ENCODE data around the gene EPHA3. TPM values are rescaled to one million over a fixed set of nuclear protein-coding genes. Genes with fewer than 3 reads are reported as not detected.

EPHA3 gene
- total and polyA plus RNA-seq, 2 donors (not counting 1 experiment from before 2014, with no cell fraction given): 0.23 to 0.99 TPM

DNA sequence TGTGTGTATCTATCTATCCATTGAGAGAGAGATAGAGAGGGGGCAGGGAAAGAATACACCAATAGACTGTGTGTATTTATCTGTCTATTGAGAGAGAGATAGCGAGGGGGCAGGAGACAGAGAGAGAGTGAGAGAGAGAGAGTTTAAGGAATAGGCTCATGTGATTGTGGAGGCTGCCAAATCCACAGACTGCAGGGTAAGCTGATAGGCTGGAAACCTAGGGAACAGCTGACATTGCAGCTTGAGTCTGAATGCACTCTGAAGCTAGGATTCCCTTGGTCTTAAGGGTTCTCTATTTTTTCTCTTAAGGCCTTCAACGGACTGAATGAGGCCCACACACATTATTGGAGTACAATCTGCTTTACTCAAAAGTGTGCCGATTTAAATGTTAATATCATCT, 255.8 kb downstream of the EPHA3 start:
- Histone ChIP-seq H3K4me1 (ENCODE audit: control insufficient read depth, extremely low read depth, insufficient read depth, low read length) (no peaks in the 10 kb centered on the region), H3K27me3 (ENCODE audit: control insufficient read depth, insufficient read depth, low read length) (no peaks in the 10 kb centered on the region), H3K4me2 (ENCODE audit: extremely low read depth, insufficient read depth, low read length) (no peak overlapping the region), H3K9ac (ENCODE audit: insufficient read depth, low read length) (no peak overlapping the region), H3K9me3 (ENCODE audit: control insufficient read depth, insufficient read depth, low read depth, low read length) (no peaks in the 10 kb centered on the region), H2AFZ (ENCODE audit: low read length) (no peak overlapping the region), H3K27ac (ENCODE audit: insufficient read depth, low read length) (no peak overlapping the region), H3K79me2 (ENCODE audit: control insufficient read depth, insufficient read depth, low read length) (no peaks in the 10 kb centered on the region), H3K36me3 (ENCODE audit: control insufficient read depth, insufficient read depth, low read length) (no peaks in the 10 kb centered on the region), H3K4me3 (replicated peaks in 1 of 4; ENCODE audit: control extremely low read depth in 1 of 4, insufficient read depth in 1 of 4, low read depth in 3 of 4, low read length in 4 of 4) (no peak overlapping the region), H4K20me1 (ENCODE audit: control insufficient read depth, extremely low read depth, insufficient read depth, low read length) (no peaks in the 10 kb centered on the region)
- no peak for DNase-seq (ENCODE audit: low read depth in 2 of 2)
- TF ChIP-seq, protein P1, sequence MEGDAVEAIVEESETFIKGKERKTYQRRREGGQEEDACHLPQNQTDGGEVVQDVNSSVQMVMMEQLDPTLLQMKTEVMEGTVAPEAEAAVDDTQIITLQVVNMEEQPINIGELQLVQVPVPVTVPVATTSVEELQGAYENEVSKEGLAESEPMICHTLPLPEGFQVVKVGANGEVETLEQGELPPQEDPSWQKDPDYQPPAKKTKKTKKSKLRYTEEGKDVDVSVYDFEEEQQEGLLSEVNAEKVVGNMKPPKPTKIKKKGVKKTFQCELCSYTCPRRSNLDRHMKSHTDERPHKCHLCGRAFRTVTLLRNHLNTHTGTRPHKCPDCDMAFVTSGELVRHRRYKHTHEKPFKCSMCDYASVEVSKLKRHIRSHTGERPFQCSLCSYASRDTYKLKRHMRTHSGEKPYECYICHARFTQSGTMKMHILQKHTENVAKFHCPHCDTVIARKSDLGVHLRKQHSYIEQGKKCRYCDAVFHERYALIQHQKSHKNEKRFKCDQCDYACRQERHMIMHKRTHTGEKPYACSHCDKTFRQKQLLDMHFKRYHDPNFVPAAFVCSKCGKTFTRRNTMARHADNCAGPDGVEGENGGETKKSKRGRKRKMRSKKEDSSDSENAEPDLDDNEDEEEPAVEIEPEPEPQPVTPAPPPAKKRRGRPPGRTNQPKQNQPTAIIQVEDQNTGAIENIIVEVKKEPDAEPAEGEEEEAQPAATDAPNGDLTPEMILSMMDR (conservative IDR thresholded peaks at IDR 0.05 in 1 of 2, IDR thresholded peaks at IDR 0.05 in 1 of 2; ENCODE audit: low read depth in 1 of 2, low read length in 2 of 2): no peak

DNA sequence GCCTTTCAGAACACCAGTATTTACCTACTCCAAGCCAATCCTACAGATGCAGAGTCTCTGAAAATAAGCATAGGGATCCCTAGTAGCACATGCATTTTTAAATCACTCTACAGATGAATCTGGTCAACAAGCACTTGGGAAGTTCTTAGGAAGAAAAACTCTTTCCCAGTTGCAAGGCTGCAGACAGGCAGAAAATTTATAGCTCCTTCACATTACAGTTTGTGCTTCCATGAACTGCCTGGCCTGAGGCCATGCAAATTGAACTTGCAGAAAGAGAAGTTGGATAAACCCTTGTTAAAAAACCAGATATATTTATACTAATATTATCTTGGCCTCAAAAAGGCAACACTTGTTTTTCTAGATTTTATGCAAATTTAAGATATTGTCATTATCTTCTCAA, 256.9 kb downstream of the EPHA3 start:
- no peak overlapping the region for H3K4me2 ChIP-seq (ENCODE audit: extremely low read depth, insufficient read depth, low read length)
- no peak overlapping the region for H3K4me3 ChIP-seq (replicated peaks in 1 of 4; ENCODE audit: control extremely low read depth in 1 of 4, insufficient read depth in 1 of 4, low read depth in 3 of 4, low read length in 4 of 4)
- H3K4me1 ChIP-seq (ENCODE audit: control insufficient read depth, extremely low read depth, insufficient read depth, low read length): no peaks in the 10 kb centered on the region
- no peak overlapping the region for H3K9ac ChIP-seq (ENCODE audit: insufficient read depth, low read length)
- H3K36me3 ChIP-seq (ENCODE audit: control insufficient read depth, insufficient read depth, low read length): no peaks in the 10 kb centered on the region
- H3K79me2 ChIP-seq (ENCODE audit: control insufficient read depth, insufficient read depth, low read length): no peaks in the 10 kb centered on the region
- no peaks in the 10 kb centered on the region for H4K20me1 ChIP-seq (ENCODE audit: control insufficient read depth, extremely low read depth, insufficient read depth, low read length)
- H3K27me3 ChIP-seq (ENCODE audit: control insufficient read depth, insufficient read depth, low read length): no peaks in the 10 kb centered on the region
- no peak for TF ChIP-seq EZH2 (IDR thresholded peaks at IDR 0.05; ENCODE audit: low read length, missing control alignments)
- peak in 1 of 2 donors; percentile 24 for DNase-seq (ENCODE audit: low read depth in 2 of 2)
- no peak overlapping the region for H3K27ac ChIP-seq (ENCODE audit: insufficient read depth, low read length)
- no peaks in the 10 kb centered on the region for H3K9me3 ChIP-seq (ENCODE audit: control insufficient read depth, insufficient read depth, low read depth, low read length)
- no peak overlapping the region for H2AFZ ChIP-seq (ENCODE audit: low read length)

DNA sequence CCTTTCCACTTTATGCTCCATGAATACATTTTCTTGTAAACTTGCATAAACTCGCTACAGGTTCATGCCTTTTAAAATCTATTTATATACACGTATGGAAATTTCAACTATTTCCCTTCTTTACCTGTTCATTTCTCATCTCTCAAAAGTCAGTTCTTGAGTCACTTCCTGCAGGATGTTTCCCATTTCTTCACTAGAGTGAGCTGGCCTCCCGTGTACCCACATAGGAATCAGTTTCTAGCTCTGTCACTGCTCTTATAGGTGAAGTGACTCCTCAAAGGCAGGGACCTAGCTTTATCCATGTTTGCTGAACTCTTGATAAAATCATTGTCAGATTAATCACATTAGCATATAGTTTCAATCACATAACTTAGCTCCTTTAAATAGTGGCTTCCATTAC, 259.7 kb downstream of the EPHA3 start:
- no peak overlapping the region for H2AFZ ChIP-seq (ENCODE audit: low read length)
- no peaks in the 10 kb centered on the region for H3K36me3 ChIP-seq (ENCODE audit: control insufficient read depth, insufficient read depth, low read length)
- no peak overlapping the region for H3K9ac ChIP-seq (ENCODE audit: insufficient read depth, low read length)
- no peak overlapping the region for H3K27ac ChIP-seq (ENCODE audit: insufficient read depth, low read length)
- H3K4me2 ChIP-seq (ENCODE audit: extremely low read depth, insufficient read depth, low read length): no peak overlapping the region
- no peaks in the 10 kb centered on the region for H4K20me1 ChIP-seq (ENCODE audit: control insufficient read depth, extremely low read depth, insufficient read depth, low read length)
- no peaks in the 10 kb centered on the region for H3K4me1 ChIP-seq (ENCODE audit: control insufficient read depth, extremely low read depth, insufficient read depth, low read length)
- H3K79me2 ChIP-seq (ENCODE audit: control insufficient read depth, insufficient read depth, low read length): no peaks in the 10 kb centered on the region
- H3K27me3 ChIP-seq (ENCODE audit: control insufficient read depth, insufficient read depth, low read length): no peaks in the 10 kb centered on the region
- no peaks in the 10 kb centered on the region for H3K9me3 ChIP-seq (ENCODE audit: control insufficient read depth, insufficient read depth, low read depth, low read length)
- H3K4me3 ChIP-seq (replicated peaks in 1 of 4; ENCODE audit: control extremely low read depth in 1 of 4, insufficient read depth in 1 of 4, low read depth in 3 of 4, low read length in 4 of 4): no peak overlapping the region
- DNase-seq (ENCODE audit: low read depth in 2 of 2): no peak
- no peak for TF ChIP-seq EZH2 (IDR thresholded peaks at IDR 0.05; ENCODE audit: low read length, missing control alignments)
- TF ChIP-seq, protein P1 (conservative IDR thresholded peaks at IDR 0.05 in 1 of 2, IDR thresholded peaks at IDR 0.05 in 1 of 2; ENCODE audit: low read depth in 1 of 2, low read length in 2 of 2): no peak

Measured in fibroblast of lung (primary cell).